ENCODE results near the gene LAT. TPM values are rescaled to one million over a fixed set of nuclear protein-coding genes. Genes with fewer than 3 reads are reported as not detected.
"Not testable (repeated sequence)": the region's sequence is repeated elsewhere in the genome, so short reads cannot be mapped to it uniquely, and the experiment has no call there.

Gene LAT
- total RNA-seq, 2 donors from 2014 or later: 0.98 to 1.3 TPM

- DNase-seq (ENCODE audit: low spot score): no peak
- TF ChIP-seq, protein P1, sequence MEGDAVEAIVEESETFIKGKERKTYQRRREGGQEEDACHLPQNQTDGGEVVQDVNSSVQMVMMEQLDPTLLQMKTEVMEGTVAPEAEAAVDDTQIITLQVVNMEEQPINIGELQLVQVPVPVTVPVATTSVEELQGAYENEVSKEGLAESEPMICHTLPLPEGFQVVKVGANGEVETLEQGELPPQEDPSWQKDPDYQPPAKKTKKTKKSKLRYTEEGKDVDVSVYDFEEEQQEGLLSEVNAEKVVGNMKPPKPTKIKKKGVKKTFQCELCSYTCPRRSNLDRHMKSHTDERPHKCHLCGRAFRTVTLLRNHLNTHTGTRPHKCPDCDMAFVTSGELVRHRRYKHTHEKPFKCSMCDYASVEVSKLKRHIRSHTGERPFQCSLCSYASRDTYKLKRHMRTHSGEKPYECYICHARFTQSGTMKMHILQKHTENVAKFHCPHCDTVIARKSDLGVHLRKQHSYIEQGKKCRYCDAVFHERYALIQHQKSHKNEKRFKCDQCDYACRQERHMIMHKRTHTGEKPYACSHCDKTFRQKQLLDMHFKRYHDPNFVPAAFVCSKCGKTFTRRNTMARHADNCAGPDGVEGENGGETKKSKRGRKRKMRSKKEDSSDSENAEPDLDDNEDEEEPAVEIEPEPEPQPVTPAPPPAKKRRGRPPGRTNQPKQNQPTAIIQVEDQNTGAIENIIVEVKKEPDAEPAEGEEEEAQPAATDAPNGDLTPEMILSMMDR (IDR thresholded peaks at IDR 0.05): no peak
- no peaks in the 10 kb centered on the region for H3K4me1 ChIP-seq
- H3K27me3 ChIP-seq: no peaks in the 10 kb centered on the region
- H3K27ac ChIP-seq: no peak overlapping the region
- H3K4me3 ChIP-seq: no peak overlapping the region
- peaks cover 0 to 10% of the 10 kb centered on the region in 2 donors for H3K9me3 ChIP-seq
- H3K36me3 ChIP-seq: peaks cover 14% of the 10 kb centered on the region
Measured at GRCh38 chr16:28990375-28991040, 5.7 kb downstream of the LAT start.

DNA sequence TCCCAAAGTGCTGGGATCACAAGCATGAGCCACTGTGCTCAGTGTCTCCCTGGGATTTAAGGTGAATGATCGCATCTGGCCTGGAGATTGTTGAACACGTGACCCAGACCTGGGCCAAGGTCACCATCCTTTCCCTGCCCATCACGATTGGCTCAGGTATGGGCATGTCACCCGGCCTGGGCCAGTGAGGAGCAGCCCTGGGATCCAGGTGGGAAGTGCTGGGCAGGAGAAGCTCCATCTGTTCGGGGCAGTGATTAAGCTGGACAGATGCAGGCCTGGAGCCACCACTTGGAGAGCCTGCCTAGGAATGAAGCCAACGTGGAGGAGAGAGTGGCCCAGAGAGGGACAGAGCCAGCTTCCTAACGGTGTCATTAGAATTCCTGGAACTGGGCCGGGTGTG lies 6.8 kb downstream of the LAT start:
- Histone ChIP-seq H3K4me3 (no peak overlapping the region), H3K27me3 (no peaks in the 10 kb centered on the region), H3K9me3 (peaks cover 0 to 8% of the 10 kb centered on the region in 2 donors), H3K36me3 (peaks cover 7% of the 10 kb centered on the region), H3K27ac (no peak overlapping the region), H3K4me1 (no peaks in the 10 kb centered on the region)
- TF ChIP-seq, protein P1 (IDR thresholded peaks at IDR 0.05): no peak
- DNase-seq (ENCODE audit: low spot score): no peak

DNA sequence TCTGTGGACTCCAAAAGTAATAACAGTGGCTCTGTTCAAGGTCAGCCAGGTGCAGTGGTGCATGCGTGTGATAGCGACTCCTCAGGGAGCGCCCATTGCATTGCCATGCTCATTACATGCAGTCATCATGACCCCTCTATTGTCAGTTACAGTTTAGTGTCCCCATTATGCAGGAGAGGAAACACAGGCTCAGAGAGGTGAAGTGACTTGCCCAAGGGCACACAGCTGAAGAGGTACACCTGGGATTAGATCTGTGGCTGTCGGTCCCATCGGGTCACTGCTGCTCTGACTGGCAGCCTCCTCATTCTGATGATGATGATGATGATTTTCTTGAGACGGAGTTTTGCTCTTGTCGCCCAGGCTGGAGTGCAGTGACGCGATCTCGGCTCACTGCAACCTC lies 7.6 kb downstream of the LAT start:
- Histone ChIP-seq H3K9me3 (no peaks in the 10 kb centered on the region), H3K4me1 (no peaks in the 10 kb centered on the region), H3K36me3 (no peaks in the 10 kb centered on the region), H3K27ac (no peak overlapping the region), H3K27me3 (no peaks in the 10 kb centered on the region), H3K4me3 (no peak overlapping the region)
- TF ChIP-seq, protein P1 (IDR thresholded peaks at IDR 0.05): no peak
- no peak for DNase-seq (ENCODE audit: low spot score)

- no peak for DNase-seq (ENCODE audit: low spot score)
- H3K27ac ChIP-seq: no peak overlapping the region
- H3K36me3 ChIP-seq: no peaks in the 10 kb centered on the region
- H3K27me3 ChIP-seq: no peaks in the 10 kb centered on the region
- H3K9me3 ChIP-seq: no peaks in the 10 kb centered on the region
- no peak overlapping the region for H3K4me3 ChIP-seq
- H3K4me1 ChIP-seq: no peaks in the 10 kb centered on the region
- TF ChIP-seq, protein P1 (IDR thresholded peaks at IDR 0.05): no peak
Measured at GRCh38 chr16:28998837-28999236, 14.0 kb downstream of the LAT start.

GRCh38 chr16:28999577-28999976 lies 14.7 kb downstream of the LAT start:
- Histone ChIP-seq H3K36me3 (no peaks in the 10 kb centered on the region), H3K27ac (no peak overlapping the region), H3K4me3 (no peak overlapping the region), H3K9me3 (no peaks in the 10 kb centered on the region), H3K27me3 (no peaks in the 10 kb centered on the region), H3K4me1 (no peaks in the 10 kb centered on the region)
- TF ChIP-seq, protein P1 (IDR thresholded peaks at IDR 0.05): no peak
- no peak for DNase-seq (ENCODE audit: low spot score)

- H3K4me3 ChIP-seq: no peak overlapping the region
- no peak overlapping the region for H3K27ac ChIP-seq
- H3K9me3 ChIP-seq: no peaks in the 10 kb centered on the region
- no peak for DNase-seq (ENCODE audit: low spot score)
- TF ChIP-seq, protein P1 (IDR thresholded peaks at IDR 0.05): no peak
- H3K4me1 ChIP-seq: no peaks in the 10 kb centered on the region
- H3K36me3 ChIP-seq: no peaks in the 10 kb centered on the region
- no peaks in the 10 kb centered on the region for H3K27me3 ChIP-seq
Measured at GRCh38 chr16:29000019-29000418, 15.2 kb downstream of the LAT start.

DNA sequence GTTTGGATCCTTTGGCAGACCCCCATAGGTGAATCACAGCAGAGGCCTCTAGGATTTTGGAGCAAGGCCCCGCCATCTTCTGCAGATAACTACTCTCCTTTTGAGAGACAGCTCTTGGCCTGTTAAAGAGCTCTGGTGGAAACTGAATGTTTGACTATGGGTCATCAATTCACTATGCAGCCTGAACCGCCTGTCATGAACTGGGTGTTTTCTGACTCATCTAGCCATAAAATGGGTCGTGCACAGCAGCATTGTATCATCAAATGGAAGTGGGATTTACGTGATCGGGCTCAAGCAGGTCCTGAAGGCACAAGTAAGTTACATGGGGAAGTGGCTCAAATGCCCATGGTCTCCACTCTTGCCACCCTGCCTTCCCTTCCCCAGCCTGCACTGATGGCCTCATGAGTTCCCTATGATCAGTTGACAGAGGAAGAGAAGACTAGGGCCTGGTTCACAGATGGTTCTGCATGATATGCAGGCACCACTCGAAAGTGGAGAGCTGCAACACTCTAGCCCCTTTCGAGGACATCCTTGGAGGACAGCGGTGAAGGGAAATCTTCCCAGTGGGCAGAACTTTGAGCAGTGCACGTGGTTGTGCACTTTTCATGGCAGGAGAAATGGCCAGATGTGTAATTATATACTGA lies 19.8 kb downstream of the LAT start:
- H3K9me3 ChIP-seq; H3K4me1 ChIP-seq; H3K36me3 ChIP-seq; H3K4me3 ChIP-seq; H3K27me3 ChIP-seq; H3K27ac ChIP-seq; DNase-seq (ENCODE audit: low spot score): not testable (repeated sequence)

Measured in right atrium auricular region (tissue), 2 donors.